Measurements from ENCODE around the gene F2RL3.
"Not testable (repeated sequence)": the region's sequence is repeated elsewhere in the genome, so short reads cannot be mapped to it uniquely, and the experiment has no call there.

Gene F2RL3

DNA sequence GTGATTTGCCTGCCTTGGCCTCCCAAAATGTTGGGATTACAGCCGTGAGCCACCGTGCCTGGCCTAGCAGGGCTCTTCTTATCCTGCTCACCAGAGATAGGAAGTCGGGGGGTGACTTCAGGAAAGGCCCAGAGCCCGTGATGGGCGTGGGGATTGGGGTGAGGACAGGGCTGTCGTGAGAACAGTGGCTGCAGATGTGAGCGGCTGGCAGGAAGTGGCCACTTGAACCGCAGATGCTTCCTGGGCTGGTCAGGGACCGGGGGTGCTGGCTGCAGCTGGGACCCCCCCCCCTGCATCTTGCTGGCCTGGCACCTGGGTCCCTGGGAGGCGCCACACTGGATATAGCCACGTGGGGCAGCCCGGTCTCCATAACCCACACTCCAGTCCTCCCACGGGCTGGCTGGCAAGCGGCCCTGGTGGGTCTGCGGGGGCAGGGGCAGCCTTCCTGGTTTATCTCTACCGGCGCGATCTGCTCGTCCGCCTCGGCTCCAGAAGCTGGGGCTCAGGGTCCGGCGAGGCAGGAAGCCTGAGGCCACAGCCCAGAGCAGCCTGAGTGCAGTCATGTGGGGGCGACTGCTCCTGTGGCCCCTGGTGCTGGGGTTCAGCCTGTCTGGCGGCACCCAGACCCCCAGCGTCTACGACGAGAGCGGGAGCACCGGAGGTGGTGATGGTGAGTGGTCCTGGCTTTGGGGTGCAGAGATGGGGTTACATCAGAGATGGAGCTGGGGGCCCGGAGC lies at the start of gene F2RL3:
TSS of gene F2RL3 (plus strand) at position 371 of the 737 bp plus-strand sequence. CDS start at position 562, 191 bp downstream.
- DNase-seq = peak; percentile 39

GRCh38 chr19:16841391-16841926 lies 47.3 kb upstream of the F2RL3 start:
- DNase-seq = no peak

GRCh38 chr19:16846901-16847300 lies 41.9 kb upstream of the F2RL3 start:
- no peak for DNase-seq

DNA sequence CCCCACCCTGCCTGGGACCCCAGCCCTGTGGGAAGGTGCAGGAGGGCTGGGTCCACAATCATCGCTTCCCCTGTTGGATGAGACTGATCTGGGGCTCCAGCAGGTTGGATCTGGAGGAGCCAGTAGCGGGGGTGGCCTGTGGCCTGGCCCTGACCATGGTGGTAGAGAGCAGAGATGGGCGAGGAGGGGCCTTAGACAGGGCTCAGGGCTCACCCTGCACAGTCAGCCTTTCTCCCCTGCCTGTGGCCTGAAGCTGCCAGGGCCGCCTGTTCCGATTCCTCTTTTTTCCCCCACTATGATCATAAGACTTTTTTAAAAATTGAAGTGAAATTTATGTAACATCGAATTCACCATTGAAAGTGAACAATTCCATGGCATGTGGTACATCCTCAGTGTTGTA lies 41.4 kb upstream of the F2RL3 start:
- no peak for DNase-seq

DNA sequence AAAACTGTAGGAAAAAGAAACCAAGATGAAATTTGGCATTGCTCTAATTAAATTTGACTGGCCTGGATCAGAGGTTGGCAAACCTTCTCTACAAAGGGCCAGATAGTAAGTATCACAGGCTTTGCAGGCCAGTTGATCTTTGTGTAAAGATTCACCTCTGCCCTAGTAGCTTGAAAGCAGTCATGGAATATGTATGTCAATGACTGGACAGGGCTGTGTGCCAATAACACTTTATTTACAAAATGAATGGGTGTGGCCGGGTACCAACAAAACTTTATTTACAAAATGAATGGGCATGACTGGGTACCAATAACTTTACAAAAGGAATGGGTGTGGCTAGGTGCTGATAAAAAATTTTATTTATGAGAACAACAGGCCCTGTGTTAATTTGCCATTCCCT lies 39.6 kb upstream of the F2RL3 start:
- DNase-seq = peak; percentile 43

- peak; percentile 51 for DNase-seq
Observed at GRCh38 chr19:16850133-16850532, 38.7 kb upstream of the F2RL3 start.

GRCh38 chr19:16851031-16851712 lies 37.6 kb upstream of the F2RL3 start:
- DNase-seq = peak; percentile 77

GRCh38 chr19:16853066-16853465 lies 35.7 kb upstream of the F2RL3 start:
- no peak for DNase-seq

GRCh38 chr19:16856091-16856490 lies 32.7 kb upstream of the F2RL3 start:
- no peak for DNase-seq

DNA sequence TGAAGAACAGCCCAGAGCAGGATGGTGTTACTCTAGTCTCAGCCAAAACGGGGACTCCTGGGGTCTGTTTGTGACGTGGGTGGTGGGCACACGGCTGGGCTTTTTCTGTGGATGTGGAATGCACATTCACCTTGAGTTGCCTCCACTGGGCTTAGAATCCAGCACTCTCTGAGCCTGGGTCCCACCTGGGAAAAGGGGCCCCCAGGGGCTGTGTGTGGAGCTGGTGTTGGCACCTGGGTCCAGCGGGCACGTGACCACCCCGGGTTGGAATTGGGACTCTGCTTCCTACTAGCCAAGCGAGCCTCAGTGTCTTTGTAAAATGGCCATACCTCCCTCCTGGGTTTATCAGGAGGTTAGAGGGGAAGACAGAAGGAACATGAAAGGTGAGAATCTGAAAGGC lies 29.2 kb upstream of the F2RL3 start:
- DNase-seq = no peak

GRCh38 chr19:16860118-16860517 lies 28.7 kb upstream of the F2RL3 start:
- DNase-seq = peak; percentile 65

GRCh38 chr19:16861011-16861410 lies 27.8 kb upstream of the F2RL3 start:
- DNase-seq = no peak

DNA sequence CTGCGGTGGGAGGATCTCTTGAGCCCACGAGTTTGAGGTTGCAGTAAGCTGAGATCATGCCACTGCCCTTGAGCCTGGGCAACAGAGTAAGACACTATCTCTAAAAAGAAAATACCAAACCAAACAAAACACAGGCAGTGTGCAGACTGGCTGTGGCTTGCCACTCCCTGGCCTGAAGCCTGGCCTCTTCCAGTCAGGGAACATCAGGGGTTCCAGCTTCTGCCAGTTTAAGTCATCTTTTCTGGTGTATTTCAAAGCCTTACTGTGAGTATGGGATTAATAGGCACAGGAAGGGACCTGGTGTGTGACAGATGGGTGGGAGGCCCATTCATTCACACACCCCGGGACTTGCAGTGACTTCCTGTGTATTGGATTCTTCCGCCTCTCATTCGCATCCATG lies 27.0 kb upstream of the F2RL3 start:
- DNase-seq = no peak

DNA sequence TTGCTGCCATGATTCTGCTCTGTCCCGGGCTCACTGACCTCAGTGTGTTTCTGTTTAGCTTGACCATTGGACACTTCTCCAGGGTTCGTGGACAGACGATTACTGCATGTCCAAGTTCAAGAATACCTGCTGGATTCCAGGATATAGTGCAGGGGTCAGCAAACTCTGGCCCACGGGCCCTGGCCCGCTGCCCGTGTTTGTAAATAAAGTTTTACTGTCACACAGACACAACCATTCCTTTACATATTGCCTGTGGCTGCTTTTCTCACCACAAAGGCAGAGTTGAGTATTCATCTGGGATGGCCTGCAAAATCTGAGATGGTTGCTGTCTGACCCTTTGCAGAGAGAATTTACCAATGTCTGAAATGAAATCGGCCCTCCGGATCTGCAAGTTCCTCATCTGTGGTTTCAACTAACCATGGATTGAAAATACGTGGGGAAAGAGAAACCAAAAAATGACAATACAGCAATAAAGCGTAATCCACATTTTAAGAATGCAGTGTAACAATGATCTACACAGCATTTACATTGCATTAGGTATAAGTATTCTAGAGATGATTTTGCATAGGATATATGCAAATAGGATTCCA lies 25.9 kb upstream of the F2RL3 start:
- no peak for DNase-seq

- DNase-seq = no peak
Observed at GRCh38 chr19:16867211-16867610, 21.6 kb upstream of the F2RL3 start.

DNA sequence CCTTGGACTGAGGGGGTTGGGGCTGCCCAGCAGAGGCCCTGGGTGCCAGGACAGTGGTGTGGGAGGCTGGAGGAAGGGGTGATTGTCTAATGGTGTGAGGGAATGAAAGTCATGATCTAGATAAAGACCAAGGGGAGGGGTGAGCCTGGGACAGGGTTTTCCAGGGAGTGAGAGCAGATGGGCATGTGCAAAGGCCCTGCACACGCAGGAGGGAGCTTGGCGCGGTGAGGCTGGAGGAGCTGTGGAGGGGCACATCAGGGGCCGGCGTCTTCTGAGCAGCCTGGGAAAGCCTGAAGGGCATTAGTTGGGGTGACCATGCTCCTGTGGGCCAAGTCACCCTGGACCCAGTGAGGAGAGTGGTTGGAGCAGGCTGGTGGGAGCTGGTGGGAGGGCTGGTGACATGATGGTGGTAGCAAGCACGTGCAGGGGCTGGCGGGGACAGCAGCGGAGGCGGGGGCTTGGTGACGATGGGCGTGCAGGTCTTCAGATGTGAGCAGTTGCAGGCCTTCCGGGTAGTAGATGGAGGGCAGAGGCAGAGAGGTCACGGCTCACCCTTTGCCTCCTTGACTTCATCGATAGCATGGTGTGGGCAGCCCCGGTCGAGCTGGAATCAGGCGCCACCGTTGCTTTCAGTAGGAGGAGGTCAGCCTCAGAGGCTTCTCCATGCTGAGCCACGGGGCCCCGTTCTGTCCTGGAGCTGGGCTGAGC lies 20.2 kb upstream of the F2RL3 start:
- no peak for DNase-seq

DNA sequence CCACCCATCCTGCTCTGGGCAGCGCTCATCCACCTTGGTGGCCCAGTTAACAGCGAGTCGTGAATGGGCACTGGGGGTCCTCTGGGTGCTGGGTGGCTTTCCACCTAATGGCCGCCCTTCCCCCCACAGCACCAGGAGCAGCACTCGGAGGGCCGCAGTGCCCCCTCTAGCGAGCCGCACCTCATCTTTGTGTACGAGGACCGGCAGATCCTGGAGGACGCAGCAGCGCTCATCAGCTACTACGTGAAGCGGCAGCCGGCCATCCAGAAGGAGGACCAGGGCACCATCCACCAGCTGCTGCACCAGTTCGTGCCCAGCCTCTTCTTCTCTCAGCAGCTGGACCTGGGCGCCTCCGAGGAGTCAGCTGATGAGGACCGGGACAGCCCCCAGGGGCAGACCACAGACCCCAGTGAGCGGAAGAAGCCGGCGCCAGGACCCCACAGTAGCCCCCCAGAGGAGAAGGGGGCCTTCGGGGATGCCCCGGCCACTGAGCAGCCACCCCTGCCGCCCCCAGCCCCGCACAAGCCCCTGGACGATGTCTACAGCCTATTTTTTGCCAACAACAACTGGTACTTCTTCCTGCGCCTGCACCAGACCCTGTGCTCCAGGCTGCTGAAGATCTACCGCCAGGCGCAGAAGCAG lies 19.3 kb upstream of the F2RL3 start:
- no peak for DNase-seq

DNA sequence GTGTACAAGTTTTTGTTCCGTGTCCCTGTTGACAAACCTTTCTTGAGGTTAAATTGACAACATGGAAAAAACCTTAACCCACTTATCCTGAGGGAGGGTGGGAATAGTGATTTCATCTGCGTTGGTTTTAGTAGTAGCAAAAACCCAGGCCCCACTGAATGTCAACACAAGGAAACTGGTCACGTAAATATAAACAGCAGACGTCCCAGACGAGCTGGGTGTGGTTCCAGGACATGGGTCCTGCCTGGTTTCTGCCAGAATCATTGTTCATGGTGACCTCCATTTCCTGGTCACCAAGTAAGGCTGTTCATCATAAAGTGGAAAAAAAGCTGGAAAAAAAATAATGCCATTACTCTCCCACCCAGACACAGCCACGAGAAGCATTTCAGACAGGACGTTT lies 16.9 kb upstream of the F2RL3 start:
- no peak for DNase-seq

DNA sequence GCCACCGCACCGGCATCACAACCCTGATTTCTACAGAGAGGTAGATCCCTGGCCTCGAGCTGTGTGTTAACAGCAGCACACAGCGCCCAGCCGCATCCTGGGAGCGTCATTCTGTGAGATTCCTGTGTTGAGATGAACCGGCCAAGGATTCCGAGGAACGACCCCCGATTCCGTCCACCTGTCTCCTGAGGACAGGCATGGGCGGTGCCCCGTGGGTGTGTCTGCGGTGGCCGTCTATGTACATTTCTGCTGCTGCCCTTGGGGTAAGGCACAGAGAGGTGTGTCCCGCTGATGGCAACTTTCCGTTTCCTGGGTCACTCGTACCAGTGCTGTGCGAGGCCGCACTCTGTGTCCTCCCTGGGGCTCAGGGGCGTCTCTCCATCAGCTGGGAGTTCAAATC lies 16.1 kb upstream of the F2RL3 start:
- DNase-seq = no peak

DNA sequence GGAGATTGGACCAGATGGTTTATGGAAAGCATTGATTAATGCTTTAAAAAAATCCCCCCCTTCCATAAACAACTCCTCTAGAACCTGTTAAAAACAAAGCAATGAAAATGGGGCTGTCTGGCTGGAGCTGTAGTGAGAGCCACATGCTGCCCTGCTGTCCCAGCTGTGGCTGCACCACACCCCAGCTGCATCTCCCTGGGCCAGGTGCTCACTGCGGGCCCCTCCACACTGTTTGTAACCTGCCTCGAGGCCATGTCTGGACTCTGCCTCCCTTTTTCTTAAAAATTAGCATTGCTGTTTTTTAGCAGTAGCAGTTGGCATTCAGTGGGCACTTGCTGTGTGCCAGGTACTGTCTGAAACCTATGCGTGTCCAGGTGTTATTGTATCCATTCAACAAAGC lies 15.2 kb upstream of the F2RL3 start:
- no peak for DNase-seq

DNA sequence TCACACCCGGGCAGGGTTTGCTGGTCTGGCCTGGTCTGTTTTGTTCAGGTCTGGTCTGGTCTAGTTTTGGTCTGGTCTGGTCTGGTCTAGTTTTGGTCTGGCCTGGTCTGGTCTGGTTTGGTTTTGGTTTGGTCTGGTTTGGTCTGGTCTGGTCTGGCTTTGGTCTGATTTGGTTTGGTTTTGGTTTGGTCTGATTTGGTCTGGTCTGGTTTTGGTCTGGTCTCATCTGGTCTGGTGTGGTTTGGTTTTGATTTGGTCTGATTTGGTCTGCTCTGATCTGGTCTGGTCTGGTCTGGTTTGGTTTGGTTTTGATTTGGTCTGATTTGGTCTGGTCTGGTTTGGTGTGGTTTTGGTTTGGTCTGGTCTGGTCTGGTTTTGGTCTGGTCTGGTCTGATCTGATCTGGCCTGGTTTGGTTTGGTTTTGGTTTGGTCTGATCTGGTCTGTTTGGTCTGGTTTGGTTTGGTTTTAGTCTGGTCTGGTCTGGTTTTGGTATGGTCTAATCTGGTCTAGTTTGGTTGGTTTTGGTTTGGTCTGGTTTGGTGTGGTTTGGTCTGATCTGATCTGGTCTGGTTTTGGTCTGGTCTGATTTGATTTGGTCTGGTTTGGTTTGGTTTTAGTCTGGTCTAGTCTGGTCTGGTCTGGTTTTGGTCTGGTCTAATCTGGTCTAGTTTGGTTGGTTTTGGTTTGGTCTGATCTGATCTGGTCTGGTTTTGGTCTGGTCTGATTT lies 14.4 kb upstream of the F2RL3 start:
- no peak for DNase-seq

DNA sequence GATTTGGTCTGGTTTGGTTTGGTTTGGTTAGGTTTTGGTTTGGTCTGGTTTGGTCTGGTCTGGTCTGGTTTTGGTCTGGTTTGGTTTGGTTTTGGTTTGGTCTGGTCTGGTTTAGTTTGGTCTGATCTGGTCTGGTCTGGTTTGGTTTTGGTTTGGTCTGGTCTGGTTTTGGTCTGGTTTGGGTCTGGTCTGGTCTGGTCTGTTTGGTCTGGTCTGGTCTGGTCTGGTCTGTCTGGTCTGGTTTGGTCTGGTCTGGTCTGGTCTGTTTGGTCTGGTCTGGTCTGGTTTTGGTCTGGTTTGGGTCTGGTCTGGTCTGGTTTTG lies 13.9 kb upstream of the F2RL3 start:
- not testable (repeated sequence) for DNase-seq

All from EL (cell line).